Epithelial cell of proximal tubule (primary cell): Measurements from ENCODE around the gene SOX6. TPM values are rescaled to one million over a fixed set of nuclear protein-coding genes. Genes with fewer than 3 reads are reported as not detected.

Source experiments
- DNase-seq: peaks from one replicate; pipeline ENCODE4 v3.0.0-alpha.2; 2011; ENCODE audit warnings: low read depth
- H3K4me3 ChIP-seq: 2 replicates; pipeline ENCODE4 v1.5.1; 2011; ENCODE audit warnings: low read depth, mild to moderate bottlenecking, low read length
- total RNA-seq: library from RNA; depleted of rRNA; stranded (reverse); fragments of >200 nt; gene quantifications from 2 replicates; pipeline ENCODE4 v1.2.3, GENCODE V29; 2015
- TF ChIP-seq, protein P1 (sequence below): conservative IDR thresholded peaks from 2 replicates; pipeline ENCODE4 v1.5.1; 2012; ENCODE audit warnings: low read depth, mild to moderate bottlenecking, low read length

SOX6 gene
- total RNA-seq, 1 donor from 2014 or later, result 1.6 TPM

DNA sequence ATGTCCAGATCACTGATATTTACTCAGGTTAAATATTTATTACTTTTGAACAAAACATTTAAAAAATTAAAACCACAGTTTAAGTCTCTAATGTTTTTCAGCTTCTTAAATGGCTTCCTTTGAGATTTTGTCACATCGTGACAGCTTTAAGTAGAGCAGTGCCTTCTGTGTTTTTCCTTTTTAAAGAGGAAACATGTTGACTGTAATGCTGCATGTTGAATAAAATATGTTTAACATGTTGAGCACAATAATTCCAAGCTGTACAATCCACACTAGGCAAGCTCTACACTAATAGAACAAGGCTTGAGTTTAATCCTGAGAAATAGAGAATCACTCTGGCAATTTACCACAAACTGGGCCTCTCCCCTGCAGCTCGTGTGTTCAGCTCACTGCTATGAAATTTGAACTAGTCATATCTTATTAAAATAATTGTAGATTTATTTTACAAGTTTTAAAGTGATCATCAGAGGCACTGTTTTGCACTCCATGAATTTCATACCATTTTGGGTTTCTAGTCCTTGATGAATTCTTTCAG, 368.3 kb downstream of the SOX6 start:
- DNase-seq, result no peak
- TF ChIP-seq, protein P1, sequence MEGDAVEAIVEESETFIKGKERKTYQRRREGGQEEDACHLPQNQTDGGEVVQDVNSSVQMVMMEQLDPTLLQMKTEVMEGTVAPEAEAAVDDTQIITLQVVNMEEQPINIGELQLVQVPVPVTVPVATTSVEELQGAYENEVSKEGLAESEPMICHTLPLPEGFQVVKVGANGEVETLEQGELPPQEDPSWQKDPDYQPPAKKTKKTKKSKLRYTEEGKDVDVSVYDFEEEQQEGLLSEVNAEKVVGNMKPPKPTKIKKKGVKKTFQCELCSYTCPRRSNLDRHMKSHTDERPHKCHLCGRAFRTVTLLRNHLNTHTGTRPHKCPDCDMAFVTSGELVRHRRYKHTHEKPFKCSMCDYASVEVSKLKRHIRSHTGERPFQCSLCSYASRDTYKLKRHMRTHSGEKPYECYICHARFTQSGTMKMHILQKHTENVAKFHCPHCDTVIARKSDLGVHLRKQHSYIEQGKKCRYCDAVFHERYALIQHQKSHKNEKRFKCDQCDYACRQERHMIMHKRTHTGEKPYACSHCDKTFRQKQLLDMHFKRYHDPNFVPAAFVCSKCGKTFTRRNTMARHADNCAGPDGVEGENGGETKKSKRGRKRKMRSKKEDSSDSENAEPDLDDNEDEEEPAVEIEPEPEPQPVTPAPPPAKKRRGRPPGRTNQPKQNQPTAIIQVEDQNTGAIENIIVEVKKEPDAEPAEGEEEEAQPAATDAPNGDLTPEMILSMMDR, result no peak
- H3K4me3 ChIP-seq, result no peak overlapping the region

DNA sequence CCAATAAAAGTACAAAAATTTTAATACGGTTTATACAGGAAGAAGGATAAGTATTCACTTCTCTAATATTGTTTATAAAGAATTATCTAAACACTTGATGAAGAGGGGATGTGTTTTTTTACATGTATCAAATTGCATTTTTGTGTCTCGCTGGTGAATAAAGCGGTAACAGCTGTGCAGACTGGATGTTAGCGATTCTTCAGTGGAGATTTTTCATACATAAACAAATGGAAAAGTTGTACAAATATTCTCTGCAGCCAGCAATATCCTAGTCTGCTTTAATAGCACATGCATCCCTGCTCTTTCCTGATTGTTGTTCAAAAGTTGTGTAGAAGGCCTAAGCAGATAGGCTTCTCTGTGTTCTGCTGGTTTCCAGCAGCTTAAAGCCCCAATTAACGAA, 369.3 kb downstream of the SOX6 start:
- no peak for DNase-seq
- no peak overlapping the region for H3K4me3 ChIP-seq
- TF ChIP-seq, protein P1, result no peak

DNA sequence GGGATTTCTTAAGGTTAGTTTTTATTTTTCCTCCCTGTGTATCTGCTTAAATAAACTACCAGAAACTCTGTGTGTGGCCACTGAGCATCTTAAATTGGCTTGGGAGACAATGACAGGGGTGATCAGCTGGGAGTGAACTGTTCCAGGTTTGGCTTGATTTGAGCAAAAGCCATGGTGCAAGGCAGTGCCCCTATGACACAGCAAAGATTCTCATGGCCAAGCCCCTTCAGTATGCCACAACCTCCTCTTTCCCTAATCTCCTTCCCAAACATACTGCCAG, 370.5 kb downstream of the SOX6 start:
- H3K4me3 ChIP-seq, result no peak overlapping the region
- no peak for DNase-seq
- TF ChIP-seq, protein P1, result no peak

DNA sequence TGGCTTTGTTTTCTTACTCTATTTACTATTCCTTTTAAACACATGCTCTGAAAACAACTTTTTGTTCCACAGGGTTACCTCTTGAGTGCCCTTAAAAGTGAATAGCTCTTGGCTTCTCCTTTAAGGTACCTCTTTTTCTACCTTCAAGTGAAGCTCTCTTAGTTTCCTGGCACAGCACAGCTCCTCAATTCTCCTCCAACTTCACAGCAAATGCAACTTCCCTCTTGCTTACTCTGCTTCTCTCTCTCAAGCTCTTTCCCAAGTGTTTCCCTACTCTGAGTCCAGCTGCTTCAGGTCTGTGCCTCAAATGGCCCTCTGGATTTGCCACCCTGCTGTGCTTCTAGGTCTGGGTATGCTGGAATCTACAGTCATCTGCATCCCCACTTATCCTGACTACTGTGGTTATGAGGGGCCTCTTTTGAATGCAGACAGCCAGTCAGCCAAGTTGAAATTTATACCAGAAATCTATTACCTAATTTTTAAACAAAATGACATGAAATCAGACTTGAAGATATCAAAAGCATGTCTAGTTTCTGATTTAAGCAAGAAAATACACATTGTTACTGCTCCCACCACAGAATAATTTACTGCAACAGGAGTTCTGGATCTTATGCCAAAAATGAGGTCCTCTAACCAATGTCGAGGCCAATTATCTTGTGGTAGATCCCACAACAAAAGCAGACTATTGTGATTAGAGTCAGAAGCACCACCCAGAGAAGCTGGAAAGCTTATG, 371.1 kb downstream of the SOX6 start:
- DNase-seq, result no peak
- H3K4me3 ChIP-seq, result no peak overlapping the region
- TF ChIP-seq, protein P1, result no peak

DNA sequence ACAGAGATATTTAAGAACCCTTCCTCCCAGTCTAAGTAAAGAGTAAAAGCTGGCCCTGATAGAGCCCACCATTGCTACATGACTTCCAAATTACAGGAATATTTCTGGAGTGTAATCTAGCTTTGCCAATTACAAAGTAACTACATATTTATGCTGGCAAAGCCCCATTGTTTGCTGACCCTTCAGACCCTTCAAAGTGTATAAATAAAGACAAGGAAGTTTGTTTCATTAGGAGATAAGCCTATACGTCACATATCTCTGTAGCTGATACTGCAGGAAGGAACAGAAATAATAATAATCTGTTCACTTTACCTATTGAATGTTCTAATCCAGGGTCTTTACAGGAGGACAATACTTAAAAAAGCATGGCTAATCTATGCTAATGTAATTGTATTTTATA, 375.1 kb downstream of the SOX6 start:
- no peak overlapping the region for H3K4me3 ChIP-seq
- TF ChIP-seq, protein P1, result no peak
- no peak for DNase-seq

DNA sequence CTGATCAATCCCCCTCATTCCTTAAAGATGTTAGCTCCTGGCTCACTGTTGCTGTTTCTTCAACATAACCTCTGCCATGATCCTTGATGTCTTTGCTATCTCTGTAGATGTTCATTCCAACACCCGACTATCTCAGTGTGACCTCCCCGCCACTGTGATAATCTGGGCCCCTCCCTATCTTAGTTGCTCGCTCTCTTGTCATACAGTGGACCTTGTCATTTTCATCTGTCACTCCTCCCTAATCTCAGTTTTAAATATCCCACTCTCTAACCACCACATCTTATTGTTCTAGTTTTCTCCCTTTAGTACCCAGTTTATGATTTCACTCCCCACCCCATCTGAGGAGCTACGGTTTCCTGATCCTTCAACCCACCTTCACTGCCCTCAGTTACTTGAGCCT, 379.2 kb downstream of the SOX6 start:
- TF ChIP-seq, protein P1, result no peak

DNA sequence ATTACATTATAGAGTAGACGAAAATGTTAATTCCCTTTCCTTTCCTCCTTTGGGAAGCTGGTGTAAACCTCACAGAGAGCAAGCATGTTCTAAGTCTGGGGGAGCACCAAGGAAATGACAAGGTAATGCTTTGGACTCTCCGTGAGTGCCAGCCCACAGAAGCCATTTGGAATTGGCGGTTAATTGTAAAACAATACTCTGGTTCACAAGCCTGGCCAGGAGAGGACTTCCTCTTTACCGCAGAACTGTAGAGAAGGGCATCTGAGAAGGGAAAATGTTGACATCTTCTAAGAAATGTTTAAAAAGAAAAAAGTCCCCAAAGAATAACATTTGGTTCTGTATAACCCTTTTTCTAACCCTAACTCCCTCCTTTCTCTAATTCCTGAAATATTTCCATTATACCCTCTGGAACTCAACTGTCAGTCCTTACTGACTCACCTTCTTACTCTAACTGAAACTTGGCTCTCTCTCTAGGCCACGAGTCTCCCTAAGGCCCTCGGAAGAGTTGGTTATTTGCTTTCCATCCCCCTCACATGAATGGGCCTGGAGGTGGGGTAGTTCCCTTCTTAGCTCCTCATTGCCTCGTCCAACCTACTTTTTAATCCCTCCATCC, 379.8 kb downstream of the SOX6 start:
- DNase-seq, result no peak
- H3K4me3 ChIP-seq, result no peak overlapping the region
- TF ChIP-seq, protein P1, result no peak

More for the DNA sequence above, 379.2 kb downstream of the SOX6 start:
- no peak for DNase-seq
- no peak overlapping the region for H3K4me3 ChIP-seq
